ENCODE data around the gene PCGF2.

PCGF2 gene

DNA sequence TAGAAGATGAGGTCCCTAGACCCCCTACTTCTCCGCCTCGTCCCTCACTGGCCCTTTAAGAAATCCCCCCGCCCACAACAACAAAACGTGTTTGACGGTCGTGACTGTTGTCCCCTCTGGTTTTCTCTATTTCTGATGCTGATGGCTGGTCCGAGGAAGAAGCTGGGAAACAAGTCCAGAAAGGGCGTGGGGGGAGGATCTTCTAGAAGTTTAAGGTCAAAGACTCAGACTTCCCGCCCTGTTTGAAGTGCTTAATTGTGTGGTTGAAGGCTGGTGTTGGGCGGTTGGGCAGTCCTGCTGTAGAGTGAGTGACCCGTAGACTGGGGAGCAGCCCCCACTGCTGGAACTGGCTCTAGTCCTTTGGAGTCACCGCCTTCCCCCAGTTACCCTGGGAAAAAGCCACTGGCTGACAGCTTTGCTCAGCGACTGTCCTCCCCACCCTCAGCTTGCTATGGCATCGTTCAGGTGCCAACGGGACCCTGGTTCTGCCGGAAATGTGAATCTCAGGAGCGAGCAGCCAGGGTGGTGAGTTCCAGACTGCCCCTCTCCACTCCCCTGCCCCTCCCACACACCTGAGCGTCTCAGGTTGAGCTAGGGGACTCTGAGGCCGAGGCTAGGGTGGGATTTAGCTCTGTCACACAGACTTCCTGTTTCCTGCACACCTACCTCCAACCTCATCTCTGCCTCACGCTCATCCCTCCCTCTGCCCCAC is 41.5 kb downstream of the PCGF2 start:
- Histone ChIP-seq H3K27me3 (no peaks in the 10 kb centered on the region), H4K20me1 (peaks cover 56% of the 10 kb centered on the region), H3K4me2 (peak overlapping the region; percentile 93), H3K4me3 (peak overlapping the region; percentile 97), H3K9ac (peak overlapping the region; percentile 99), H3K4me1 (peaks cover 64% of the 10 kb centered on the region), H3K27ac (peak overlapping the region; percentile 99), H3K36me3 (peaks cover 36% of the 10 kb centered on the region), H3K9me3 (no peaks in the 10 kb centered on the region)
- no peak for TF ChIP-seq Cebpa-rat (IDR thresholded peaks at IDR 0.05)

DNA sequence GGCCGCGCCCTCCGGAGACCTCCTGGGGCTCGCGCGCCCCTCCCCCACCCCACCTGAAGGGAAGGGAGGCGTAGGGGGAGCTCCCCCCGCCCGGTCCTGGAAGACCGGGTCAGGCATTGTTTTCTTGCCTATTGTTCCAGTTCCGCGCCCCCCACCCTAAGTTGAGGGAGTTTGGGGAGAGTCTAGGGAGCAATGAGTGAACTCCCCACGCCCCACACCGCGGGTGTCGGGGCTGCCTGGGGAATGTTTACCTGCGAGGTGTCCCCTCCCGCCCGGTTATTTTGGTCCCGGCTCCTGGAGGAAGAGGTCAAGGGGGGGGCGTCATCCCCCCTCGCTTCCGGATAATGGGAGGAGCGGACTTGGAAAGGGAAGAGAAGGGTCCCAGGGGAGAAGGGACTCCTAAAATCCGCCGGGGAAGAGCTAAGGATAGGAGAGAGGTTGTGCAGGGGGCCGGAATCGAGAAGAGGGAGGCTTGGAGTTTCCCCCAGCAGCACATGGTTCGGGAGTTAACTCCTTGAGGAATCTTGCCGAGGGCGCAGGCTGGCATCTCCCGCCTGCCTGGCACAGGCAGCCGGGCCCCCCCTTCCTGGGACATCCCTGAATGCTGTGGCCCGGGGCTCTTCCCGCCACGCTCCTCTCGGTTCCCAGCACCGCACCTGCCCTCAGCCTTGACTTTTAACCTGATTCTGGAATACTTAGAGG is 42.2 kb downstream of the PCGF2 start:
- peak overlapping the region; percentile 99 for H3K27ac ChIP-seq
- H3K4me1 ChIP-seq = peaks cover 64% of the 10 kb centered on the region
- H4K20me1 ChIP-seq = peaks cover 50% of the 10 kb centered on the region
- H3K9me3 ChIP-seq = no peaks in the 10 kb centered on the region
- H3K4me3 ChIP-seq = peak overlapping the region; percentile 97
- no peaks in the 10 kb centered on the region for H3K27me3 ChIP-seq
- H3K9ac ChIP-seq = peak overlapping the region; percentile 99
- H3K36me3 ChIP-seq = peaks cover 36% of the 10 kb centered on the region
- peak overlapping the region; percentile 93 for H3K4me2 ChIP-seq
- TF ChIP-seq Cebpa-rat (IDR thresholded peaks at IDR 0.05) = no peak

DNA sequence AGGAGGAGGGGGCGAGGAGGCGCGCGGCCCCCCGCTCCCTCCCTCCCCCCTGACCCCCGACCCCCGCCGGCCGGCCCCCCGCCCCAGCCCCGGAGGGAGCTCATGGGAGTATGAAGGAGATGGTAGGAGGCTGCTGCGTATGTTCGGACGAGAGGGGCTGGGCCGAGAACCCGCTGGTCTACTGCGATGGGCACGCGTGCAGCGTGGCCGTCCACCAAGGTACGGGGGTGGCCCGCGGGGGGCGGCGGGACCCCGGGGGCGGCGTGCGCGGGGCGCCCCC is 42.7 kb downstream of the PCGF2 start:
- no peak for TF ChIP-seq Cebpa-rat (IDR thresholded peaks at IDR 0.05)
- H3K4me2 ChIP-seq = peak overlapping the region; percentile 93
- peaks cover 36% of the 10 kb centered on the region for H3K36me3 ChIP-seq
- H3K9ac ChIP-seq = peak overlapping the region; percentile 99
- peaks cover 46% of the 10 kb centered on the region for H4K20me1 ChIP-seq
- H3K4me1 ChIP-seq = peaks cover 64% of the 10 kb centered on the region
- H3K9me3 ChIP-seq = no peaks in the 10 kb centered on the region
- peak overlapping the region; percentile 97 for H3K4me3 ChIP-seq
- peak overlapping the region; percentile 99 for H3K27ac ChIP-seq
- H3K27me3 ChIP-seq = no peaks in the 10 kb centered on the region

DNA sequence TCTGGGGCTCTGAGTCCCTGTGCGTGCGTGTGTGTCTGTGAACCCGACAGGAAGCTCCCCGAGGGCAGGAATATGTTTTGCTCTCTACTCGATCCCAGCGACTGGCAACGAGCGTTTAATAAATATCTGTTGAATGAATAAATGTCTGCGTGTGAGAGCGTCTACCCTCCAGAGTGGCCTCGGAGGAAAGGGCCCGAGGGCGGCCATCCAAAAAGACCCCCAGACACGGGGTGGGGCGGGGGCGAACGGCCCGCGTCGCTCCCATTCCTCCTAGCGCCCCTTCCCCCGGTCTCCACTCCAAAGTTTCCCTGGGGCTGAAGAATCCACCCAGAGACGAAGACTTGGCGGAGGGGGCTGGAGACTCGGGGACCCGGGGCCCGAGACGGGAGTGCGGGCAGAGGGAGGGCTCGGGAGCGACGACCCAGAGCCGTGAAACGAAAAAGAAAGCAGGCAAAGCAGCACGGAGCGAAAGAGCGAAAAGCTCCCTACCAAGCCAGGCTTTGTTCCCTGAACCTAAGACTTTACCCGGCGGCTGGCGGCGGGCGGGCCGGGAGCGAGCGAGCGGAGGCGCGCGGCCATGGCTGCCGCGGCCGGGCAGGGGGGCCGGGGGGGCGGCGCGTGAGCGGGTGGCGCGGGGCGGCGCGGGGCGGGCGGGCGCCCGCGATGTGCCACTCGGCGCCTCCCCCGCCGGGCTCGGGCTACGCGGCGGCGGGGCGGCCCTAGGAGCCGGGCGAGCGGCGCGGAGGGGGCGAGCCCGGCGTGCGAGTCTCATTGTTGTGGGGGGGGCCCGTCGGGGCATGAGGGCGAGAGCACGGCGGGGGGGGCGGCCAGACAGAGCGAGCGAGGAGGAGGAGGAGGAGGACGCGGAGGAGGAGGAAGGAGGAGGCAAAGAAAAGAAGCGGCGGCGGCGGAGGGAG is 43.3 kb downstream of the PCGF2 start, which contains the start of gene MLLT6:
TSS of gene MLLT6 (plus strand) at position 668 of the 917 bp plus-strand sequence. CDS start 360 bp downstream, outside the sequence.
- Histone ChIP-seq H3K27me3 (no peaks in the 10 kb centered on the region), H3K4me1 (peaks cover 60% of the 10 kb centered on the region), H3K36me3 (peaks cover 30% of the 10 kb centered on the region), H3K9me3 (no peaks in the 10 kb centered on the region), H3K27ac (peak within 1 kb of the TSS; percentile 99), H4K20me1 (peaks cover 40% of the 10 kb centered on the region), H3K4me2 (peak within 1 kb of the TSS; percentile 94), H3K9ac (peak within 1 kb of the TSS; percentile 99), H3K4me3 (peak within 1 kb of the TSS; percentile 97)
- TF ChIP-seq Cebpa-rat (IDR thresholded peaks at IDR 0.05) = no peak

DNA sequence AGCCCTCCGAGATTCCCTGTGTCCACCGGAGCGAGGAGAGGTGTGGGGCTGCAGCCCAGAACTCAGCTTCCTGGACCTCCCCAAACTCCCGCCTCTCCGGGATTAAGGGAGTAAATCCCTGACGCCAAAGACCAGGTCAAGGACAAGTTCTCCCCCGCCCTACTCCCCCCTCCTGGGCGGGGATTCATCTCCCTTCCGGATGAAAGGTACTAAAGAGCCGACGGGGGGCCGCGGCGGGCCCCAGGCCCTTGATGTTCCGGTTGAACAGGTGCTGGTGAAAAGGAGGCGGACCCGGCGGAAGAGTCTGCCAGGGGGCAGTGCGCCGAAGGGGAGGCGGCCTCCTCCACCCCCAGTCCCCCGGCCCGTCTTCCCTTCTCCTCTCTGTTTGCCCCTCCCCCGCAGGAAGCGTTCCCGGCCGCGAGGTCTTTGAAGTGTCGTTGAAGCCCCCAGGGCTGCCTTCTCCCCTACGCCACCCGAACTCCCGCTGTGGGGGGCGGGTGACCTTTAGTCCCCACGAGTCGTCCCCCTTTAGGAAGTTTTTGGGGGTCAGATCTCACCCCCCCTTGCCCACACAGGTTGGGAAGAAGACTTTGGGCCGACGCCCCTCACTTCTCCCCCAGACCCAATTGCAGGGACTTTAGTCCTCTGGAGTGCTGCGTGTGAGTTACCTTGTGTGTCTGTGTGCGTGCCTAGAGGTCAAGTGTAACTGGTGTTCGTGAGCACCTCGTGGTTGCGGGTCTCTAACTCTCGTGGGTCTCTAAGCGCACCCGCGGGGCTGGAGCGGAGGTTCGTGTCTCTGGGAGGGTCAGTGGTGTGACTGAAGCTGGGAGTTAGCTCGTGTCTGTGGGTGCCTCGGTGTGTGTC is 44.2 kb downstream of the PCGF2 start:
- peak overlapping the region; percentile 99 for H3K9ac ChIP-seq
- peak overlapping the region; percentile 97 for H3K4me3 ChIP-seq
- H3K9me3 ChIP-seq = no peaks in the 10 kb centered on the region
- peaks cover 31% of the 10 kb centered on the region for H4K20me1 ChIP-seq
- no peaks in the 10 kb centered on the region for H3K27me3 ChIP-seq
- peaks cover 21% of the 10 kb centered on the region for H3K36me3 ChIP-seq
- no peak for TF ChIP-seq Cebpa-rat (IDR thresholded peaks at IDR 0.05)
- H3K4me1 ChIP-seq = peaks cover 51% of the 10 kb centered on the region
- peak overlapping the region; percentile 99 for H3K27ac ChIP-seq
- H3K4me2 ChIP-seq = peak overlapping the region; percentile 94

DNA sequence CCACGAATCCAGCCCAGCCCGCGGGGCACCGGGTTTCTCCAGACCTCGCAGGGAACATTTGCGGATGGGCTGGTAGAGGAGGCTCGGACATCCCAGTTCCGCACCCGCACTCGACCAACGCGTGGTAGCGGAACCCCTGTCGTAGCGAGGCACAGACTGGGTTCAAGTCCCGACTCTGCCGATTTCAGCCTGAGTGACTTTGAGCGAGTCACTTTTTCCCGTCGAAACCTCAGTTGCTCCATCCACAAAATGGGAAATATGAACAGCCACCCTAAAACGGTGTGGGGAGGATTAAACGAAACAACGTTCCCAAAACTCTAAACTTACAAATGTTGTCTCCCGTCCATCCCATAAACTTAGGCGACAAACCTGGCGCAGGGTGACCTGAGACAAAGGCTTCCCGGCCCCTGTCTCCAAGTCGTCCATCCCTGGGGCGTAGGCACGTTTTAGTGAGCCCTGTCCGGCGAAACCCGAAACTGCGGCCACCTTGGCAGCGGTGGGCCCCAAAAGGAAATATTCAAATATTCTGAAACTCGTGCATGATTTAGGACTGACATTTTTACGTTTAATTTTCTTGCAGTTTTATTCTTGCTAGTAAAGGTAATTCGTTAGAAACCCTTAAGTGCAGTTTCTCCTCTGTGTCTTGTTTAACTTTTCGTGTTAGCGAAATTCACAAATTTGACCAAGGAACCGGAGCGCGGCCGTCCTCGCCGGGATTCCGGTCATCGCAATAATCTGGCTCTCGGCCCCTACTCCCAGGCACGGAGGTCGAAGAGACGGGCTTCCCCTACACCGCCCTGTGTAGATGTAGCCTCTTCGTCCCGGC is 45.0 kb downstream of the PCGF2 start:
- peak overlapping the region; percentile 99 for H3K27ac ChIP-seq
- H3K4me1 ChIP-seq = peaks cover 43% of the 10 kb centered on the region
- H3K36me3 ChIP-seq = peaks cover 12% of the 10 kb centered on the region
- no peak for TF ChIP-seq Cebpa-rat (IDR thresholded peaks at IDR 0.05)
- peak overlapping the region; percentile 94 for H3K4me2 ChIP-seq
- H3K9me3 ChIP-seq = no peaks in the 10 kb centered on the region
- H3K4me3 ChIP-seq = peak overlapping the region; percentile 97
- peak overlapping the region; percentile 99 for H3K9ac ChIP-seq
- no peaks in the 10 kb centered on the region for H3K27me3 ChIP-seq
- peaks cover 22% of the 10 kb centered on the region for H4K20me1 ChIP-seq

DNA sequence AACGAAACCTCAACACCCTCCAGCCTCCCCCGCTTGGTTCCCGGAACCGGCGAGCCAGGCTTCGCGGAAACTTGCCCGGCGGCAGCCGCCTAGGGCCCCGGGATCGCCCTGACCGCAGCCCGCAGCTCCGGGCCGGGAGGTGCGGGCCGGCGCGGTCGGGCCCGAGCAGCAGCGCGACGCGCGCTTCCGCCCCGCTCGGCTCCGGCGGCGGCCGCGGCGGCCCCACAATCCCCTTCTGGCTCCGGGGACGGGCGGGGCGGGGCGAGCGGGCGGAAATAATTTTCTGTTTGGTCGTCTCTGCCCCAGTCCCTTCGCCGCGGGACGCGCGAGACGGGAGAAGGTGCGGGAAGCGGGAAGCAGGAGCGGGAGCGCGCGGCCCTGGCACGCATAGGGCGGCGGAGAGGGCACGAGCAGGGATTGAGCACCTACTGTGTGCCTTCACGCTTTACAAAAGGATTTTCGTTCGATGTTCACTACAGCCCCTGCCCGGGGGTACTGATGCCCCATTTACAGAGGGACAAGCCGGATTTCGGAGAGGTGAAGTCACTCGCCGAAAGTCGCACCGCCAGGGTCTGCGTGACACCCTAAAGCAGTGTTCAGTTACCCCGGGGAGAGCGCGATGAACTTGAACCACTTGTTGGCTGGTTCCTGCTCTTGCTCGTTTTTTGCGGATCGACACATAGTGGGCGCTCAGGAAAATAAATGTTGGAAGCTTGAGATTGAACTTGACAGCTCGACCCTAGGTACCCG is 45.8 kb downstream of the PCGF2 start:
- Histone ChIP-seq H3K9me3 (no peaks in the 10 kb centered on the region), H3K4me1 (peaks cover 38% of the 10 kb centered on the region), H3K4me2 (peak overlapping the region; percentile 94), H3K9ac (peak overlapping the region; percentile 99), H3K36me3 (peaks cover 4% of the 10 kb centered on the region), H3K27ac (peak overlapping the region; percentile 99), H3K4me3 (peak overlapping the region; percentile 97), H3K27me3 (no peaks in the 10 kb centered on the region), H4K20me1 (peaks cover 14% of the 10 kb centered on the region)
- no peak for TF ChIP-seq Cebpa-rat (IDR thresholded peaks at IDR 0.05)

Data from BLaER1 (cell line).